Hematopoietic multipotent progenitor cell treated with erythropoietin and hydrocortisone succinate and interleukin-3 and kit ligand, for 8 days (in vitro differentiated cells): Measurements from ENCODE around the gene TBC1D24.
"Not testable (repeated sequence)": the region's sequence is repeated elsewhere in the genome, so short reads cannot be mapped to it uniquely, and the experiment has no call there.

Source experiments
- DNase-seq: peaks from one replicate; pipeline ENCODE4 v3.0.0-alpha.2; 2015

TBC1D24 gene

DNA sequence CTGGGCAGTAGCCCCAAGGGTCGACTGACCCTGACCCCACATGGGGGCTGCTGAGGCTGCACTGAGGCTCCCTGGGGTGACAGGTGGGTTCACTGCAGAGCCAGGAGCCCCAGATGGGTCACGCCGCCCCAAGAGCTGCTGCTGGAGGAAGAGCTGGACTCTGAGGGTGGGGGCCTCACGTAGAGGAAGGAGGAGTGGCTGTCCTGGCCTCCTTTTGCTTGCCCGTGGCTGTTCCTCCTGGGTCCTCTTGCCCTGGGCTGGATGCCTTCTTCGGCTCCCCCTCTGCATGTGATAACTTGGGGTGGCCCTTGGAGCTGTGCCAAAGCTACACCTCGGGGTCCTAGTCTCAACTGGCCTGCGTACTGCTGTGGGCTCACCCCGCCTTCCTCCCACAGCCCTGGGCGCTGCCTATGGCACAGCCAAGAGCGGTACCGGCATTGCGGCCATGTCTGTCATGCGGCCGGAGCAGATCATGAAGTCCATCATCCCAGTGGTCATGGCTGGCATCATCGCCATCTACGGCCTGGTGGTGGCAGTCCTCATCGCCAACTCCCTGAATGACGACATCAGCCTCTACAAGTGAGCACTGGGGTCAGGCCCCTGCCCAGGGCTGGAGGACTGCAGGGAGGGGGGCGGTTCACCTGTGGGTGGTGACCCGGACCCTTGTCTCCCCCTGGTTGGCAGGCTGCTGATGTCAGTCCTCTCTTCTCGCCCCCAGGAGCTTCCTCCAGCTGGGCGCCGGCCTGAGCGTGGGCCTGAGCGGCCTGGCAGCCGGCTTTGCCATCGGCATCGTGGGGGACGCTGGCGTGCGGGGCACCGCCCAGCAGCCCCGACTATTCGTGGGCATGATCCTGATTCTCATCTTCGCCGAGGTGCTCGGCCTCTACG is 44.1 kb downstream of the TBC1D24 start:
- DNase-seq = no peak

GRCh38 chr16:2519711-2520080 is 44.8 kb downstream of the TBC1D24 start:
- no peak for DNase-seq

DNA sequence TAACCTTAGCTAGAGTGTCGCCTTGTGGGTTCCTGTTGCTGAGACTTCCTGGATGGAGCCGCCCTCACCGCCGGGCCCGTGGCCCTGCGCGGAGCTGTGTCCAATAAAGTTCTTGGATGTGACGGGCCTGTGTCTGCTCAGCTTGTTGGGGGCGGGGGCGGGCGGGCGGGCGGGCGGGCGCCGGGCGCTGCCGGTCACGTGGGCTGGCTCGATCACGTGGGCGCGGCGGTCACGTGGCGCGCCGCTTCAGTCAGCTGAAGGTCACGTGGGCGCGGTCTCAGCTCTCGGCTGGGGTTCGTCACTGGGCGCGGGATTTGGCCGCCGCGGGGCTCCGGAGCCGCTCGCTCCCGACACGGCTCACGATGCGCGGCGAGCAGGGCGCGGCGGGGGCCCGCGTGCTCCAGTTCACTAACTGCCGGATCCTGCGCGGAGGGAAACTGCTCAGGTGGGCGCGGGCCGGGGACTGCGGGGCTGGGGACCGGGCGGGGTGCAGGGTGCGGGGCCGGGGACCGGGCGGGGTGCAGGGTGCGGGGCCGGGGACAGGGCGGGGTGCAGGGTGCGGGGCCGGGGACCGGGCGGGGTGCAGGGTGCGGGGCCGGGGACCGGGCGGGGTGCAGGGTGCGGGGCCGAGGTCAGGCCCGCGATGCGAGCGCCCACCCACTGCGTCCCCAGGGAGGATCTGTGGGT is 45.3 kb downstream of the TBC1D24 start, which contains the start of gene AMDHD2:
Gene AMDHD2 (plus strand): TSS at position 275 of the 687 bp plus-strand sequence. CDS start 88 bp downstream, at position 363.
- DNase-seq = peak; percentile 92

GRCh38 chr16:2520784-2521531 is 46.0 kb downstream of the TBC1D24 start:
- peak; percentile 44 for DNase-seq

DNA sequence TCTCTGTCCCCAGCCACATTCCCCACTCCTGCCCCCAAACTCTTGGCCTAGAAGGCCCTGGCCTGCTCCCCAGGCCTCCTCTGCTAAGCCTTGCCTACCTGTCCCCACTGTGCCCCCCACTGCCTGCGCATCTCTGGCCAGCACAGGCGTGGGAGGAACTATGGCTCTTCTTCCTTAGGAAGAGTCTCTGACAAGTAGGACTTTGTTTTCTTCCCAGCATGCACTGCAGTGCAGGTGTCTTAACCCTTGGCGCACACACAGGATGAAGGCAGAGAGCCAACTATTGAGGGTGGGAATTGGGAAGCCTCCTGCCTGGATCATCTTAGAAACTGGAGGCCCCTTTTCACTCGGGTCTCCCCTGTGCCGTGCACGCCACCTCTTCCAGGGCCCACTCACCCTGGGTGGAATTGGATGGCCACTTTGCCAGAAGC is 48.9 kb downstream of the TBC1D24 start:
- DNase-seq = no peak

DNA sequence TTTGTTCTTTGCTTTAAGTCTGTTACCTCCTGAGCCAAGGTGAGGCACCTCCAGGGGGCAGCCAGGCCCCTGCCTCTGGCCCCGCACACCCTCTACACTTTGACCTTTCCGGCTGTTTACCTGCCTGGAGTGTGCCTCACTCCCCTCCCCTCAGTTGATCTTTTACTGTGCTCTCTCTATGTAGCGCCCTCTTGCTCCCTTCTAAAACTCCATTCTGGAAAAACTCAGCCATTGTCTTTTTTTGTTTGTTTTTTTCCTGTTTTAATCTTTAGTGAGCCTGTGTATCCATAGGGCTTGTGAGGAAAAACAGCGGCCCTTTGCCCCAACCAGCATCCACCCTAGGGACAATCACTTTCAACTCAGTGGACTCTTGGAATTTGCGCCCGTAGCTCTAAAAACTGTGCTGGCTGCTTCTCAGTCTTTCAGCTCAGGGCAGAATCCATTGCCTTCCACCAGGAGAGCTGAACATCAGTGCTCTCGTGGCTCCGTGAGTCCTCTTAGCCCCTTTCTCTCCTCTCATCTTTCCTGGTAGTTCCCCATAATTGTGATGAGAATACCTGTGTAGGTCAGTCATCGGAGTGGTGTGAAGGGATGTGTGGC is 49.5 kb downstream of the TBC1D24 start:
- no peak for DNase-seq

DNA sequence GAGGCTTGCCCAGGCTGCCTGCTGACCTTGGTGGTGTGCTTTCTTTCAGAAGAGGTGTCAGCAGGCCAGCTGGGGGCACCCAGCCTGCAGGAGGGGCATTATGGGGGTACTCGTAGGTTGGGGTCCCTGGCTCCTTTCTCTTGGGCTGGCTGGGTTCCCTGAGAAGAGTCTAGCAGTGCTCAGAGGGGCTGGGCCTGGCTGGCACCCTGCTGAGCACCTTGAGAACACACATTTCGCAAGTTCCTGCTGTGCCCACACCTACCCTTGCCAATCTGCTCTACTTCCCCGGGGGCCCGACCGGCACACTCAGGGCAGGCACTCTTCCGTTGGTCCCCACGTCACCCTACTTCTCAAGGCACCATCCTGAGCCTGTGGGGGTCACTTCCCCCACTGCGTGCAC is 51.2 kb downstream of the TBC1D24 start:
- no peak for DNase-seq

- DNase-seq = no peak
These were observed 52.3 kb downstream of the TBC1D24 start for GRCh38 chr16:2527071-2527783.

DNA sequence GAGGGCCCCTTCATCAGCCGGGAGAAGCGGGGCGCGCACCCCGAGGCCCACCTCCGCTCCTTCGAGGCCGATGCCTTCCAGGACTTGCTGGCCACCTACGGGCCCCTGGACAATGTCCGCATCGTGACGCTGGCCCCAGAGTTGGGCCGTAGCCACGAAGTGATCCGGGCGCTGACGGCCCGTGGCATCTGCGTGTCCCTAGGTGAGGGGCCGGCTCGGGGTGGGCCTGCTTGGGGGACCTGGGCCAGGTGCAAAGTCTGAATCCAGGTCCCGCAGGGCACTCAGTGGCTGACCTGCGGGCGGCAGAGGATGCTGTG is 52.8 kb downstream of the TBC1D24 start:
- no peak for DNase-seq

GRCh38 chr16:2528161-2529060 is 53.5 kb downstream of the TBC1D24 start:
- DNase-seq = no peak

- no peak for DNase-seq
These were observed 54.4 kb downstream of the TBC1D24 start for GRCh38 chr16:2529061-2529931.

DNA sequence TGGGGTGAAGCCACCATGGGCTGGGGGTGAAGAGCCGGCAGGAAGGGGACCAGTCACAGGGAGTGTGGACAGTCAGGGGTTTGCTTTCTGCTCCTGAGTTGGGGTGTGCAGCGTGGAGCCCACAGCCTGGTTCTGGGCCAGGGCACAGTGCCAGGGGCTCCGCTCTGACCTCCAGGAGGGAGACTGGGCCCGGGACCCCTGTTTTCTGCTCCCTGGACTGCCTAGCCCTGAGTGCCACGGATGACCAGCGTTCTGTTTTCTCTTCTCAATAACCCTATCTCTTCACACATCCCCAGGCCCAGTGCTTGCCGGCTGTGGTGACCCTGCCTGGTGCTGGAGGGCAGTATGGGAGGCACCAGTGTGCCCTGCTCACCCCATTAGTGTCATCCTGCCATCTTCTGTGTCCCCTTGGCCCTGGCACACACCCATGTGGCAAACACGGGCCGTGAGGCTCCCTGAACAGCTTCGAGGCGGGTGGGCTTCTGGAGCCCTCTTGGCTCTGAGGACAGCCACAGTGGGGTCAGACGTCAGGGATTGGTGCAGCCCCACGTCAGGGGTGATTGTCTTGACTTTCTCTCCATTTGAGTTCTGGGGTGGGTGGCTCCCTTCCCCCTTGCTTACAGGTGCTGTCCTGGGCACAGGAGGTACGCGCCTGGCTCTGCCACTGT is 55.2 kb downstream of the TBC1D24 start:
- DNase-seq = no peak

DNA sequence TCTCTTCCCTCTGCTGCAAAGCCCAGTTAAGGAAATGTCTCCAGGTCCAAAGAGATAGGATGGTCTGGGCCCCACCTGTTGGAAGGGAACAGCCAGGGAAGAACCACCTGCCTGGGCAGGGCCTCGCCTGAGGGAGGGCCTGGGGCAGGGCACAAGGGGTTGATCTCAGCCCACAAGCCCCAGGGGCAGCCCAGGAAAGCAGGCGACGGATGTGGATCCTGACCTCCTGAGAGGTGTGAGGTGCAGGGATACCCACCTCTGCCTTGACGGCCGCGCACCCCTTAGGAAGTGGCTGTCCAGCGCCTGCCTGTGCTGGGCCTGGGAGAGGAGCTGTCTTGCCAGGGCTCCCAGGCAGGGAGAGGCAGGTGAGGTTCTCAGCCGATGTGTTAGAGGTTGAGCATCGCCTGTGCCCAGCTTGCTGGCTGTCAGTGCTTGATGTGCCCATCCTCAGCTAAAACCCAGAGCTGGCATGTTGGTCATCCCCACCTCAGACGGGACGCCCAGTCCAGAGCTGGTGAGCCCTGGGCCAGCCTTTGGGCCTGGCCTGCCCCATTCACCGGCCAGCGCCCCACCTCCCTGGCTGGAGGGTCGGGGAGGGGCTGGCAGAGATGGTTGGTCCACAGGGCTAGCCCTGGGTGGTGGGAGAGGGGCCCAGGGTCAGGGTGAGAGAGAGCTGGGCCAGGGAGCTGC is 55.8 kb downstream of the TBC1D24 start:
- DNase-seq = no peak

- no peak for DNase-seq
These were observed 56.4 kb downstream of the TBC1D24 start, which contains the start of gene CEMP1 for GRCh38 chr16:2531371-2531695. Gene CEMP1, minus strand, starts transcription at chr16:2531408. Its CDS starts 335 bp downstream, at chr16:2531073.

DNA sequence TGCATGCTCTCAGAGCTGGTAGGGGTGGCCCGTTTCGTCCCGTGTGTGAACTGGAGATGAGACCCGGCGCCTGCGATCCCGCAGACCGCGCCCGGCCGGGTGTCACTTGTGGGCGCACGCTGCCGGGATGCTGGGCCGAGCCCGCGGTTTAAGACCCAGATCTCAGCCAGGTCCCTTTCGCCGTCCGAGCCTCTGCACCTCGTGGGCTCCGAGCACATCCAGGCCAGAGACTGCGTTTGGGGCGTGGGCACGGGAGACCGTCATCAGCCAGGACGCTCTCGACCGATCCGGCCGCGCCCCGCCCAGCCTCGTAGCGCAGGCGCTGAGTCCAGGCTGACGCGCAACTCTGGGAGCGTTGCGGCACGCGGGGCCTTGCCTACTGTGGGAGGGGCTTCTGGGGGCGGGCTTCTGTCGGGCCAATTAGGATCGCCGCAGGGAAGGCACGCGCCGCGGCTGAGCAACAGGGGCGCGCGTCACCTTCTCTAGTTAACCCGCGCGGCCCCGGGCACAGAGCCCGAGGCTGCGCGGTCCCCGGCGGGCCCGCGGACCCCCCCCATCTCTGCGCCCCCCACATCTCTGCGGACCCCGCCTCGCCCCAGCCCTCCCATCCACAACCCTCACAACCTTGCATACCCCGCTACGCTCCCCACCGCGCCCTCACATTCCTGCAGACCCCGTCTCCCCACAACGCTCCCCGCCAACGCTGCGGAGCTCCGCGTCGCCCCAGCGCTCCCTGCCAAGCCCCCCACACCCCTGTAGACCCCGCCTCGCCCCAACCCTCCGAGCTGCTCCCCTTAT is 57.0 kb downstream of the TBC1D24 start:
- peak; percentile 96 for DNase-seq

DNA sequence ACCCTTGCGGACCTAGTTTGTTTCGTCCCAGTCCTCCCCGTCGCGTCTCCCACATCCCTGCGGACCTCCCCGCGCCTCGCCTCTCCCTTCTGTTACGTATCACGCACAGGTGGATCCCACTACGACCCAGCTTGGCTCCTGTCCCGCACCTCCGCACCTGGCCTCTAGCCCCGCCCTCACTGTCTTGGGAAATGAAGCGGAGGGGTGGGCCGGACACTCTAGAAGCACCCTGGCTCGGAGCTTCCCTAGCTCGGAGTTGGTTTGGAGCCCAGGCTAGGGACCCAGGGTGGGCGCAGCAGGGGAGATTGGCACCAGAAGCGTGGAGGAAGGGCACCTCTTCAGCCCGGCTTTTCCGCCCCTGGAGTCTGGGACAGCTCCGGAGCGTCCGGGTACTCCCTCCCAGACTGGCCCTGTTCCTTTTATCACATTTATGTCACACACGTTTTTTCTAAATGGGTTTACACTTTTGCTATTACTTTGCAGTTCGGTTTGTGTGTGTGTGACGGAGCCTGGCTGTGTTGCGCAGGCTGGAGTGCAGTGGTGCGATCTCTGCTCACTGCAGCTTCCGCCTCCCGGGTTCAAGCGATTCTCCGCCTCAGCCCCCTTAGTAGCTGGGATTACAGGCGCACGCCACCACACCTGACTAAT is 57.7 kb downstream of the TBC1D24 start:
- peak; percentile 65 for DNase-seq

- DNase-seq = not testable (repeated sequence)
These were observed 58.3 kb downstream of the TBC1D24 start for GRCh38 chr16:2533142-2533755.
